ENCODE measurements around the gene CENPP.

GRCh38 chr9:92496396-92497176 is 170.8 kb downstream of the CENPP start:
- TF ChIP-seq EZH2 (IDR thresholded peaks at IDR 0.05; ENCODE audit: borderline replicate concordance, low read length): no peak
- TF ChIP-seq, protein P1, sequence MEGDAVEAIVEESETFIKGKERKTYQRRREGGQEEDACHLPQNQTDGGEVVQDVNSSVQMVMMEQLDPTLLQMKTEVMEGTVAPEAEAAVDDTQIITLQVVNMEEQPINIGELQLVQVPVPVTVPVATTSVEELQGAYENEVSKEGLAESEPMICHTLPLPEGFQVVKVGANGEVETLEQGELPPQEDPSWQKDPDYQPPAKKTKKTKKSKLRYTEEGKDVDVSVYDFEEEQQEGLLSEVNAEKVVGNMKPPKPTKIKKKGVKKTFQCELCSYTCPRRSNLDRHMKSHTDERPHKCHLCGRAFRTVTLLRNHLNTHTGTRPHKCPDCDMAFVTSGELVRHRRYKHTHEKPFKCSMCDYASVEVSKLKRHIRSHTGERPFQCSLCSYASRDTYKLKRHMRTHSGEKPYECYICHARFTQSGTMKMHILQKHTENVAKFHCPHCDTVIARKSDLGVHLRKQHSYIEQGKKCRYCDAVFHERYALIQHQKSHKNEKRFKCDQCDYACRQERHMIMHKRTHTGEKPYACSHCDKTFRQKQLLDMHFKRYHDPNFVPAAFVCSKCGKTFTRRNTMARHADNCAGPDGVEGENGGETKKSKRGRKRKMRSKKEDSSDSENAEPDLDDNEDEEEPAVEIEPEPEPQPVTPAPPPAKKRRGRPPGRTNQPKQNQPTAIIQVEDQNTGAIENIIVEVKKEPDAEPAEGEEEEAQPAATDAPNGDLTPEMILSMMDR (IDR thresholded peaks at IDR 0.05; ENCODE audit: low read length): no peak

Data from OCI-LY1 (cell line).